Measurements from ENCODE around the gene SCGB3A2. TPM values are rescaled to one million over a fixed set of nuclear protein-coding genes. Genes with fewer than 3 reads are reported as not detected.
"Not testable (repeated sequence)": the region's sequence is repeated elsewhere in the genome, so short reads cannot be mapped to it uniquely, and the experiment has no call there.

The SCGB3A2 gene
- total and polyA plus RNA-seq, 2 donors (not counting 3 experiments of a cell fraction or from before 2014, with no cell fraction given) = not detected

DNA sequence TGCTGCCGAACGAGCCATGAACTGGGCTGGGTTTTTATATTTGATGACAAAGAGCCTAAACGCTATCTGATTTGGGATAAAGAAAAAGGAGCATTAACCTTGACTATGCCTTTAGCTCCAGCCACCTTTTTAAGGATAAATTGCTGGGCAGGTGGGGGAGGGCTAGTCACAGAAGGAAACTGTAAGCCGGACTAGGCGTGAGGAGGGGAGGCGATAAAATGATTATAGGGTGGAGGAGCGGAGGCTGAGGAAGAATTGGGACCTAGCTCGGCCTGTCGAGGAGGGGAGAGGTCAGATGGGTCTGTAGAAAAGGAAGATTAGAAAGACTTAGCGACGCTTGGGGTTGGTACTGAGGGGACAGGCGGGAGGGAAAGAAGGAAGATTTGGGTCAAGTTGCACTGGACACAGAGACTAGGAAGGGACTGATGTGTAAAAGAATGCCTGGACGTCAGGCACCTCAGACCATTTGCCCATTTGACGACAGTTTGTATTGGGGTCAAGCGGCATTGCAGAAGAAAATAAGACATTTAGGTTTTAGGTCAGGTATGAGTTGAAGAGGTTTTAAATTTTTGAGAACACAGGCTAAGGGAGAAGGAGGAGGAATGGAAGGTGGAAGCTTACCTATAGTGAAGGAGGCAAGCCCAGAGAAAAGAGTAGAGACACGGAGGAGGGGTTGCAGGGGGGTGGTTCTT is 5.6 kb upstream of the SCGB3A2 start:
- H3K9me1 ChIP-seq (replicated peaks; ENCODE audit: control insufficient read depth, extremely low read depth, insufficient read depth, low read length); H3K4me2 ChIP-seq (ENCODE audit: insufficient read depth, low read length); H2AFZ ChIP-seq (ENCODE audit: low read depth, low read length); intact Hi-C loops (cut with micrococcal nuclease); H4K20me1 ChIP-seq (replicated peaks; ENCODE audit: control insufficient read depth, extremely low read depth, insufficient read depth, low read length); POLR2A ChIA-PET; H3K9me3 ChIP-seq (replicated peaks; ENCODE audit: control insufficient read depth, insufficient read depth, low read length); CTCF ChIA-PET; DNase-seq (ENCODE audit: low read depth, low spot score); H3K79me2 ChIP-seq (ENCODE audit: control insufficient read depth, insufficient read depth, low read length); H3K36me3 ChIP-seq (ENCODE audit: control insufficient read depth in 2 of 2, extremely low read depth in 1 of 2, insufficient read depth in 2 of 2, low read length in 2 of 2); FAIRE-seq; H3K4me1 ChIP-seq (ENCODE audit: control insufficient read depth, extremely low read depth, insufficient read depth, low read length); H3K4me3 ChIP-seq (replicated peaks in 1 of 3; ENCODE audit: insufficient read depth in 1 of 3, low read depth in 1 of 3, low read length in 3 of 3); BruUV-seq (replicated peaks); H3K27me3 ChIP-seq (ENCODE audit: control insufficient read depth in 2 of 2, insufficient read depth in 2 of 2, low read length in 2 of 2); H3K27ac ChIP-seq (ENCODE audit: insufficient read depth, low read depth, low read length); H3K9ac ChIP-seq (replicated peaks; ENCODE audit: extremely low read depth, insufficient read depth, low read length); dilution Hi-C loops (cut with MboI; ENCODE audit: extremely low pct_ligation_motif_present, low sequenced_read_pairs): not testable (repeated sequence)

DNA sequence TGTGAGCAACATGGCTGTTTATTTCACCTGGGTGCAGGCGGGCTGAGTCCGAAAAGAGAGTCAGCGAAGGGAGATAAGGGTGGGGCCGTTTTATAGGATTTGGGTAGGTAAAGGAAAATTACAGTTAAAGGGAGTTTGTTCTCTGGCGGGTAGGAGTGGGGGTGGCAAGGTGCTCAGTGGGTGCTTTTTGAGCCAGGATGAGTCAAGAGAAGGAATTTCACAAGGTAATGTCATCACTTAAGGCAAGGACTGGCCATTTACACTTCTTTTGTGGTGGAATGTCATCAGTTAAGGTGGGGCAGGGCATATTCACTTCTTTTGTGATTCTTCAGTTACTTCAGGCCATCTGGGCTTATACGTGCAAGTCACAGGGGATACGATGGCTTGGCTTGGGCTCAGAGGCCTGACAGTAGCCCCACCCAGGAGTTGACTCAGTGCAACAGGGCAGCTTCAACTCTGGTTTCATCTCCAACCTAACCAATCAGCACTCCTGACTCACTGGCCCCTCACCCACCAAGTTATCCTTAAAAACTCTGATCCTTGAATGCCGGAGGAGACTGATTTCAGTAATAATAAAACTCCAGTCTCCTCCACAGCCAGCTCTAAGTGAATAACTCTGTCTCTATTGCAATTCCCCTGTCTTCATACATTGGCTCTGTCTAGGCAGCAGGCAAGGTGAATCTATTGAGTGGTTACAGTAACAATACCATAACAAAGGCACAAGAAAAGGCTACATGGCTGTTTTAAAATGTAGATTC is 4.2 kb upstream of the SCGB3A2 start:
- H3K9me1 ChIP-seq (replicated peaks; ENCODE audit: control insufficient read depth, extremely low read depth, insufficient read depth, low read length); BruUV-seq (replicated peaks); POLR2A ChIA-PET; dilution Hi-C loops (cut with MboI; ENCODE audit: extremely low pct_ligation_motif_present, low sequenced_read_pairs); H3K27ac ChIP-seq (ENCODE audit: insufficient read depth, low read depth, low read length); H3K36me3 ChIP-seq (ENCODE audit: control insufficient read depth in 2 of 2, extremely low read depth in 1 of 2, insufficient read depth in 2 of 2, low read length in 2 of 2); H3K4me1 ChIP-seq (ENCODE audit: control insufficient read depth, extremely low read depth, insufficient read depth, low read length); H2AFZ ChIP-seq (ENCODE audit: low read depth, low read length); H3K4me3 ChIP-seq (replicated peaks in 1 of 3; ENCODE audit: insufficient read depth in 1 of 3, low read depth in 1 of 3, low read length in 3 of 3); DNase-seq (ENCODE audit: low read depth, low spot score); CTCF ChIA-PET; H3K9me3 ChIP-seq (replicated peaks; ENCODE audit: control insufficient read depth, insufficient read depth, low read length); FAIRE-seq; intact Hi-C loops (cut with micrococcal nuclease); H4K20me1 ChIP-seq (replicated peaks; ENCODE audit: control insufficient read depth, extremely low read depth, insufficient read depth, low read length); H3K79me2 ChIP-seq (ENCODE audit: control insufficient read depth, insufficient read depth, low read length); H3K4me2 ChIP-seq (ENCODE audit: insufficient read depth, low read length); H3K27me3 ChIP-seq (ENCODE audit: control insufficient read depth in 2 of 2, insufficient read depth in 2 of 2, low read length in 2 of 2); H3K9ac ChIP-seq (replicated peaks; ENCODE audit: extremely low read depth, insufficient read depth, low read length): not testable (repeated sequence)
